H1 (cell line): ENCODE results near the gene PAGE4. TPM values are rescaled to one million over a fixed set of nuclear protein-coding genes. Genes with fewer than 3 reads are reported as not detected.

ENCODE experiments used
- GTF2F1 ChIP-seq: IDR thresholded peaks from 2 replicates; pipeline ENCODE4 v1.6.1; 2012; ENCODE audit warnings: low read depth, low read length, improper control_type of control experiment, borderline replicate concordance
- JUND ChIP-seq: IDR thresholded peaks from 2 replicates; pipeline ENCODE4 v1.6.1; 2011; ENCODE audit warnings: mild to moderate bottlenecking, improper control_type of control experiment, low read length
- polyA plus RNA-seq, 7 experiments: library from polyadenylated mRNA; depleted of rRNA in 3 of 7; stranded (reverse) in 5 of 7; unstranded in 2 of 7; fragments of >200 nt in 5 of 7; fragments of 200-250 nt in 2 of 7; gene quantifications; 1 replicate in 5 of 7; 2 replicates in 1 of 7; 4 replicates in 1 of 7; pipeline versions ENCODE4 v1.2.1 to v1.2.3, GENCODE V29; 2011 to 2013; ENCODE audit warnings: missing spikeins in 2 of 7, mixed read lengths in 2 of 7
- total RNA-seq: library from RNA; stranded (reverse); fragmentation: NEBNext Ultra II Directional; extraction: Animal tissue kit (Norgen Biotek cat#: 25700); gene quantifications from 2 replicates; pipeline ENCODE4 v1.2.1, GENCODE V29; 2021

Gene PAGE4
- total and polyA plus RNA-seq, 2 of the 8 experiments (the other 6 are each of a cell fraction or from before 2014, with no cell fraction given) = 0.53 TPM; not detected in 1

- TF ChIP-seq GTF2F1 = no peak
- TF ChIP-seq JUND = no peak
- TF ChIP-seq, all 59 proteins: peak for 0
Observed at GRCh38 chrX:49862093-49862492, 33.0 kb downstream of the PAGE4 start (continued).
